H1 (cell line): ENCODE data around the gene CD99. TPM values are rescaled to one million over a fixed set of nuclear protein-coding genes. Genes with fewer than 3 reads are reported as not detected.

ENCODE experiments used
- CBX5 ChIP-seq: fragments of 300-800, 300-1000 bp; sonication (generic); IDR thresholded peaks from 2 replicates; pipeline ENCODE4 v1.7.1; 2016; ENCODE audit warnings: antibody characterized with exemption, low read length, low read depth
- CEBPB ChIP-seq: IDR thresholded peaks from 2 replicates; pipeline ENCODE4 v1.6.1; 2012; ENCODE audit warnings: low read depth, low read length
- CHD1 ChIP-seq: IDR thresholded peaks from 2 replicates; pipeline ENCODE4 v1.6.1; 2012; ENCODE audit warnings: low read depth, low read length, improper control_type of control experiment
- CREB1 ChIP-seq: IDR thresholded peaks from 2 replicates; pipeline ENCODE4 v1.6.1; 2012; ENCODE audit warnings: inconsistent platforms
- CTBP2 ChIP-seq: IDR thresholded peaks from 2 replicates; pipeline ENCODE4 v1.7.0; 2011; ENCODE audit warnings: borderline replicate concordance, mild to moderate bottlenecking, moderate library complexity, mixed read lengths, low read length; ENCODE audit not compliant: insufficient read depth, insufficient read length
- CTCF ChIP-seq, 3 experiments: IDR thresholded peaks; 1 replicate in 2 of 3; 2 replicates in 1 of 3; pipeline versions ENCODE4 v1.5.1 to v1.6.1; 2011; ENCODE audit warnings: low read length in 3 of 3, mild to moderate bottlenecking in 3 of 3, inconsistent platforms in 2 of 3, low read depth in 1 of 3, moderate library complexity in 1 of 3; ENCODE audit not compliant: insufficient read depth in 1 of 3; ENCODE audit errors: control extremely low read depth in 1 of 3
- EP300 ChIP-seq, 2 experiments: IDR thresholded peaks; 1 replicate in 1 of 2; 2 replicates in 1 of 2; pipeline ENCODE4 v1.6.1; 2011 to 2012; ENCODE audit warnings: low read depth in 2 of 2, low read length in 2 of 2, mild to moderate bottlenecking in 2 of 2, borderline replicate concordance in 1 of 2, inconsistent platforms in 1 of 2, moderate library complexity in 1 of 2
- GTF2F1 ChIP-seq: IDR thresholded peaks from 2 replicates; pipeline ENCODE4 v1.6.1; 2012; ENCODE audit warnings: low read depth, low read length, improper control_type of control experiment, borderline replicate concordance
- HDAC6 ChIP-seq: IDR thresholded peaks from one replicate; pipeline ENCODE4 v1.7.1; 2012; ENCODE audit warnings: low read depth, mild to moderate bottlenecking, inconsistent platforms, low read length, moderate library complexity
- KDM1A ChIP-seq: fragments of 200-600, 300-600 bp; sonication (generic); IDR thresholded peaks from 2 replicates; pipeline ENCODE4 v1.7.1; 2016; ENCODE audit warnings: mild to moderate bottlenecking, low read length, borderline replicate concordance
- KDM4A ChIP-seq: IDR thresholded peaks from one replicate; pipeline ENCODE4 v1.7.1; 2012; ENCODE audit warnings: low read depth, mild to moderate bottlenecking, moderate library complexity, low read length, inconsistent platforms; ENCODE audit not compliant: severe bottlenecking
- POLR2AphosphoS5 ChIP-seq: IDR thresholded peaks from 2 replicates; pipeline ENCODE4 v1.6.1; 2011; ENCODE audit warnings: low read depth, low read length
- RBBP5 ChIP-seq: IDR thresholded peaks from 2 replicates; pipeline ENCODE4 v1.7.1; 2012; ENCODE audit warnings: low read depth, mild to moderate bottlenecking, inconsistent platforms, low read length, moderate library complexity, borderline replicate concordance
- RFX5 ChIP-seq: IDR thresholded peaks from 2 replicates; pipeline ENCODE4 v1.6.1; 2011; ENCODE audit warnings: low read depth, low read length, improper control_type of control experiment, borderline replicate concordance
- RNF2 ChIP-seq: fragments of 200-900, 300-1000 bp; sonication (generic); IDR thresholded peaks from 2 replicates; pipeline ENCODE4 v1.7.1; 2016; ENCODE audit warnings: borderline replicate concordance, low read depth, mild to moderate bottlenecking, antibody characterized with exemption, low read length; ENCODE audit not compliant: poor library complexity, severe bottlenecking; ENCODE audit errors: missing control alignments
- SIRT6 ChIP-seq: IDR thresholded peaks from one replicate; pipeline ENCODE4 v1.7.1; 2012; ENCODE audit warnings: low read length, inconsistent platforms
- SP1 ChIP-seq: IDR thresholded peaks from 2 replicates; pipeline ENCODE4 v1.6.1; 2011; ENCODE audit warnings: low read depth, low read length
- SRF ChIP-seq: IDR thresholded peaks from 2 replicates; pipeline ENCODE4 v1.6.1; 2011; ENCODE audit warnings: mild to moderate bottlenecking, low read depth, low read length, moderate library complexity
- SUZ12 ChIP-seq: fragments of 200-600 bp; sonication (generic); IDR thresholded peaks from 2 replicates; pipeline ENCODE4 v1.6.1; 2012; ENCODE audit warnings: mild to moderate bottlenecking, inconsistent platforms, low read length, moderate library complexity, mixed read lengths
- TAF7 ChIP-seq: optimal IDR thresholded peaks from 2 replicates; pipeline ENCODE3; 2011; ENCODE audit warnings: low read depth, mild to moderate bottlenecking, inconsistent platforms, low read length, moderate library complexity, borderline replicate concordance
- TEAD4 ChIP-seq: IDR thresholded peaks from 2 replicates; pipeline ENCODE4 v1.6.1; 2012; ENCODE audit warnings: low read depth, low read length, inconsistent platforms, mixed read lengths
- polyA plus RNA-seq, 7 experiments: library from polyadenylated mRNA; depleted of rRNA in 3 of 7; stranded (reverse) in 5 of 7; unstranded in 2 of 7; fragments of >200 nt in 5 of 7; fragments of 200-250 nt in 2 of 7; gene quantifications; 1 replicate in 5 of 7; 2 replicates in 1 of 7; 4 replicates in 1 of 7; pipeline versions ENCODE4 v1.2.1 to v1.2.3, GENCODE V29; 2011 to 2013; ENCODE audit warnings: missing spikeins in 2 of 7, mixed read lengths in 2 of 7
- total RNA-seq: library from RNA; stranded (reverse); fragmentation: NEBNext Ultra II Directional; extraction: Animal tissue kit (Norgen Biotek cat#: 25700); gene quantifications from 2 replicates; pipeline ENCODE4 v1.2.1, GENCODE V29; 2021
- TF ChIP-seq, protein P1 (sequence below): IDR thresholded peaks from 2 replicates; pipeline ENCODE4 v1.6.1; 2012; ENCODE audit warnings: inconsistent platforms

CD99 gene
- total and polyA plus RNA-seq, 2 of the 8 experiments (the other 6 are each of a cell fraction or from before 2014, with no cell fraction given): 30.1 to 47.8 TPM

- TF ChIP-seq KDM4A (peak; percentile 97), GTF2F1 (no peak), CBX5 (no peak), RNF2 (no peak), CTCF (IDR thresholded peaks at IDR 0.05; ENCODE audit: control extremely low read depth in 1 of 3, insufficient read depth in 1 of 3, low read depth in 1 of 3, low read length in 3 of 3) (no peak), CHD1 (no peak), CREB1 (no peak), SP1 (no peak), SIRT6 (no peak), HDAC6 (no peak), CEBPB (no peak), CTBP2 (no peak), EP300 (IDR thresholded peaks at IDR 0.05; ENCODE audit: borderline replicate concordance in 1 of 2, low read depth in 2 of 2, low read length in 2 of 2) (no peak), POLR2AphosphoS5 (no peak), TEAD4 (no peak), RFX5 (no peak), SRF (no peak), TAF7 (no peak), SUZ12 (peak; percentile 23; the same call in 1 of the 2 replicates), KDM1A (no peak), RBBP5 (0 out of 2 replicates have a peak, but pooled peaks have one; percentile 50)
- TF ChIP-seq, protein P1, sequence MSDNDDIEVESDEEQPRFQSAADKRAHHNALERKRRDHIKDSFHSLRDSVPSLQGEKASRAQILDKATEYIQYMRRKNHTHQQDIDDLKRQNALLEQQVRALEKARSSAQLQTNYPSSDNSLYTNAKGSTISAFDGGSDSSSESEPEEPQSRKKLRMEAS: no peak
These were observed at the start of gene CD99 (continued) for GRCh38 chrX:2690856-2691542.
